HepG2 (cell line): ENCODE data around the gene RCCD1. TPM values are rescaled to one million over a fixed set of nuclear protein-coding genes. Genes with fewer than 3 reads are reported as not detected.

Experiments
- ATAC-seq: fragments of 200-7000 bp; cut with Tn5 transposase; 3 replicates; pipeline ENCODE4 v1.9.1; 2020; ENCODE audit warnings: mild to moderate bottlenecking, moderate library complexity
- Bru-seq: library from RNA; stranded (reverse); fragments of 400-500 nt; gene quantifications from one replicate; lab custom pipeline; 2021; lab: Mats Ljungman, UMichigan
- BruChase-seq, 2 experiments: library from RNA; stranded (reverse); fragments of 400-500 nt; gene quantifications; one replicate each; lab custom pipeline; 2021; lab: Mats Ljungman, UMichigan
- BruUV-seq: library from RNA; stranded (reverse); fragments of 400-500 nt; replicated peaks from 2 replicates; lab custom pipeline; 2021; lab: Mats Ljungman, UMichigan
- CTCF ChIA-PET: fragments of 300-600 bp; formaldehyde crosslinking; extraction: SDS; loops from one replicate; lab custom pipeline; 2021; ENCODE audit warnings: low total read pairs, inconsistent platforms, low intra/inter-chr PET ratio; lab: Yijun Ruan, JAX
- POLR2A ChIA-PET: fragments of 350-600 bp; sonication (Branson Sonifier 250); formaldehyde crosslinking; loops from one replicate; lab custom pipeline; 2020; ENCODE audit warnings: antibody characterized with exemption, inconsistent platforms; lab: Yijun Ruan, JAX
- DNase-seq: peaks from one replicate; pipeline ENCODE4 v3.0.0-alpha.2; 2015; ENCODE audit warnings: low spot score
- FAIRE-seq: peaks from 3 replicates; lab custom pipeline; 2011; peaks lifted over from hg19 to GRCh38; lab: Jason Lieb, UNC
- H2AFZ ChIP-seq: one replicate; pipeline ENCODE4 v1.6.1; 2011; ENCODE audit warnings: low read length, inconsistent platforms
- H3K27ac ChIP-seq: fragments of 300-600 bp; 3 replicates; pipeline ENCODE4 v1.8.0; 2011; ENCODE audit warnings: mixed run types, mild to moderate bottlenecking, mixed read lengths, low read length, inconsistent platforms; ENCODE audit not compliant: insufficient read depth; ENCODE audit errors: extremely low read length
- H3K27me3 ChIP-seq, 2 experiments: fragments of 200-600 bp in 1 of 2; 2 replicates in 1 of 2; 3 replicates in 1 of 2; pipeline versions ENCODE4 v1.6.0 to v1.8.0; 2011; ENCODE audit warnings: low read length in 2 of 2, mild to moderate bottlenecking in 2 of 2, moderate library complexity in 2 of 2, inconsistent platforms in 1 of 2; ENCODE audit not compliant: insufficient read depth in 2 of 2, control insufficient read depth in 1 of 2
- H3K36me3 ChIP-seq, 2 experiments: fragments of 200-600 bp in 1 of 2; replicated peaks in 1 of 2; 2 replicates in 1 of 2; 3 replicates in 1 of 2; pipeline versions ENCODE4 v1.5.1 to v1.8.0; 2011; ENCODE audit warnings: low read length in 2 of 2, inconsistent platforms in 1 of 2; ENCODE audit not compliant: insufficient read depth in 2 of 2, control insufficient read depth in 1 of 2
- H3K4me1 ChIP-seq: 2 replicates; pipeline ENCODE4 v1.5.1; 2012; ENCODE audit warnings: low read length, inconsistent platforms; ENCODE audit not compliant: insufficient read depth
- H3K4me2 ChIP-seq: 2 replicates; pipeline ENCODE4 v1.6.0; 2011; ENCODE audit warnings: low read depth, low read length, inconsistent platforms
- H3K4me3 ChIP-seq, 3 experiments: fragments of 200-600 bp in 1 of 3; sonication (generic), shearing (Covaris generic) in 1 of 3; replicated peaks in 1 of 3; 2 replicates each; pipeline ENCODE4 v1.5.1; 2011 to 2016; ENCODE audit warnings: low read length in 3 of 3, inconsistent platforms in 2 of 3, low read depth in 2 of 3, mild to moderate bottlenecking in 2 of 3, control low read depth in 1 of 3, mixed read lengths in 1 of 3; ENCODE audit not compliant: insufficient read depth in 1 of 3
- H3K79me2 ChIP-seq: one replicate; pipeline ENCODE4 v1.6.1; 2011; ENCODE audit warnings: low read length, inconsistent platforms; ENCODE audit not compliant: insufficient read depth
- H3K9ac ChIP-seq: 2 replicates; pipeline ENCODE4 v1.6.0; 2011; ENCODE audit warnings: mild to moderate bottlenecking, low read depth, low read length, inconsistent platforms; ENCODE audit not compliant: insufficient read depth
- H3K9me3 ChIP-seq: 2 replicates; pipeline ENCODE4 v1.5.1; 2012; ENCODE audit warnings: mild to moderate bottlenecking, low read length
- H4K20me1 ChIP-seq: 2 replicates; pipeline ENCODE4 v1.6.0; 2011; ENCODE audit warnings: inconsistent platforms, mild to moderate bottlenecking, low read length, moderate library complexity; ENCODE audit not compliant: insufficient read depth
- FOXC1 ChIP-seq: sonication (generic); formaldehyde crosslinking; IDR thresholded peaks from 2 replicates; pipeline ENCODE4 v1.8.0; 2022; ENCODE audit warnings: mild to moderate bottlenecking, missing genetic modification reagents, borderline replicate concordance
- MNT ChIP-seq: fragments of 450-650 bp; IDR thresholded peaks from 2 replicates; pipeline ENCODE4 v1.6.1; 2016
- PCBP1 ChIP-seq: fragments of 200-400 bp; formaldehyde crosslinking; IDR thresholded peaks from 2 replicates; pipeline ENCODE4 v1.6.1; 2017; ENCODE audit warnings: mild to moderate bottlenecking, low read depth, low read length, borderline replicate concordance
- PREB ChIP-seq: sonication (generic); formaldehyde crosslinking; IDR thresholded peaks from 2 replicates; pipeline ENCODE4 v1.4.0; 2020; ENCODE audit warnings: missing genetic modification reagents
- ZNF230 ChIP-seq: sonication (generic); formaldehyde crosslinking; IDR thresholded peaks from 2 replicates; pipeline ENCODE4 v1.4.0; 2020; ENCODE audit warnings: mild to moderate bottlenecking, missing genetic modification reagents
- ZNF574 ChIP-seq: sonication (generic); formaldehyde crosslinking; IDR thresholded peaks from 2 replicates; pipeline ENCODE4 v1.4.0; 2020; ENCODE audit warnings: missing genetic modification reagents
- ZNF598 ChIP-seq: sonication (generic); formaldehyde crosslinking; IDR thresholded peaks from 2 replicates; pipeline ENCODE4 v1.5.1; 2020; ENCODE audit warnings: mild to moderate bottlenecking, missing genetic modification reagents, borderline replicate concordance
- WGBS: methylation state at CpG from one replicate; pipeline ENCODE4 v1.1.6; 2017; ENCODE audit warnings: low lambda C conversion rate; 5-methylcytosine and 5-hydroxymethylcytosine counted together
- in situ Hi-C: cut with HindIII; loops from 2 replicates; pipeline ENCODE4 v1.10.0; 2017; ENCODE audit warnings: low pct_unique_long_range_greater_than_20kb; ENCODE audit not compliant: extremely low pct_ligation_motif_present
- intact Hi-C: fragments of 100-400 bp; cut with micrococcal nuclease; formaldehyde crosslinking; loops from one replicate; pipeline ENCODE4 v1.10.0; 2022; ENCODE audit not compliant: unreplicated experiment
- long read RNA-seq, 2 experiments: library from RNA in 1 of 2; library from polyadenylated mRNA in 1 of 2; stranded (forward) in 1 of 2; unstranded in 1 of 2; transcript quantifications; one replicate each; pipeline ENCODE4 v2.0.0, GENCODE V29; 2019 to 2022
- polyA minus RNA-seq, 3 experiments: library from RNA; depleted of rRNA, polyadenylated mRNA; stranded (reverse); fragments of >200 nt; gene quantifications; 2 replicates each; pipeline ENCODE4 v1.2.3, GENCODE V29; 2011; ENCODE audit warnings: low replicate concordance in 1 of 3
- polyA plus RNA-seq, 8 experiments: library from polyadenylated mRNA; depleted of rRNA in 3 of 8; stranded (reverse) in 7 of 8; unstranded in 1 of 8; fragments of >200 nt; fragmentation: Illumina TruSeq in 4 of 8; extraction: Trizol in 4 of 8; gene quantifications; 2 replicates each; pipeline versions ENCODE4 v1.2.1 to v1.2.3, GENCODE V29; 2011 to 2016; ENCODE audit warnings: low read depth in 4 of 8, missing spikeins in 1 of 8, mixed read lengths in 1 of 8; ENCODE audit not compliant: insufficient read depth in 1 of 8
- total RNA-seq, 5 experiments: library from RNA; depleted of rRNA; stranded (reverse); fragments of >200 nt; fragmentation: Illumina TruSeq; extraction: Trizol; gene quantifications; 2 replicates each; pipeline ENCODE4 v1.2.3, GENCODE V29; 2016; ENCODE audit warnings: low read depth in 1 of 5

The RCCD1 gene
- total RNA-seq (2016; rRNA removed; fragmentation: Illumina TruSeq; extraction: Trizol) (10.0 and 15.1 TPM in 2 replicates), polyA plus RNA-seq (2011; rRNA removed) (12.9 and 14.1 TPM in 2 replicates), polyA minus RNA-seq (2011; rRNA and poly(A)+ RNA removed; ENCODE audit: low replicate concordance) (5.9 and 24.5 TPM in 2 replicates), Bru-seq, nascent RNA (percentile 63 among the genes with signal in this experiment), BruChase-seq, experiment 1, labeled RNA remaining after a 6-hour chase (percentile 61 among the genes with signal in this experiment), BruChase-seq, experiment 2, labeled RNA remaining after a 2-hour chase (percentile 60 among the genes with signal in this experiment)
- 6.0 TPM in 2 replicates for total RNA-seq (2016; cell fraction: cytosol; rRNA removed; fragmentation: Illumina TruSeq; extraction: Trizol; ENCODE audit: low read depth)
- 9.7 and 17.0 TPM in 2 replicates for total RNA-seq (2016; cell fraction: insoluble cytoplasmic fraction; rRNA removed; fragmentation: Illumina TruSeq; extraction: Trizol)
- 7.6 and 8.9 TPM in 2 replicates for total RNA-seq (2016; cell fraction: membrane; rRNA removed; fragmentation: Illumina TruSeq; extraction: Trizol)
- total RNA-seq (2016; cell fraction: nucleus; rRNA removed; fragmentation: Illumina TruSeq; extraction: Trizol), result 9.4 and 11.4 TPM in 2 replicates
- 6.2 and 8.5 TPM in 2 replicates for polyA plus RNA-seq (2011; cell fraction: cytosol; rRNA removed)
- 61.8 and 71.8 TPM in 2 replicates for polyA plus RNA-seq (2011; cell fraction: nucleus; rRNA removed)
- polyA plus RNA-seq (2012), result 14.2 and 14.4 TPM in 2 replicates
- 2.2 and 3.1 TPM in 2 replicates for polyA plus RNA-seq (2016; cell fraction: cytosol; fragmentation: Illumina TruSeq; extraction: Trizol; ENCODE audit: low read depth)
- 11.9 and 21.8 TPM in 2 replicates for polyA plus RNA-seq (2016; cell fraction: insoluble cytoplasmic fraction; fragmentation: Illumina TruSeq; extraction: Trizol; ENCODE audit: low read depth)
- 5.0 and 5.7 TPM in 2 replicates for polyA plus RNA-seq (2016; cell fraction: membrane; fragmentation: Illumina TruSeq; extraction: Trizol; ENCODE audit: low read depth)
- 25.8 and 26.4 TPM in 2 replicates for polyA plus RNA-seq (2016; cell fraction: nucleus; fragmentation: Illumina TruSeq; extraction: Trizol; ENCODE audit: insufficient read depth, low read depth)
- 3.3 and 3.4 TPM in 2 replicates for polyA minus RNA-seq (2011; cell fraction: cytosol; rRNA and poly(A)+ RNA removed)
- 11.7 and 13.4 TPM in 2 replicates for polyA minus RNA-seq (2011; cell fraction: nucleus; rRNA and poly(A)+ RNA removed)
- long read RNA-seq, experiment 1, transcript RCCD1-201 (8 exons, 2,689 nt), result major isoform, 6 of 27 reads
- long read RNA-seq, experiment 1, partial matches to known transcripts, result 11 of 27 reads
- long read RNA-seq, experiment 1, other reads (novel, unspliced or antisense), result 9 of 27 reads
- long read RNA-seq, experiment 2, partial matches to known transcripts, result 2 of 14 reads
- long read RNA-seq, experiment 2, other reads (novel, unspliced or antisense), result 9 of 14 reads

- Histone ChIP-seq H4K20me1 (no peaks in the 10 kb centered on the region), H3K9me3 (no peaks in the 10 kb centered on the region), H3K9ac (peak within 1 kb of the TSS; percentile 97), H3K4me2 (peak within 1 kb of the TSS; percentile 83), H3K79me2 (peaks cover 9% of the 10 kb centered on the region), H3K27ac (peak within 1 kb of the TSS; percentile 97), H3K4me1 (peaks cover 11% of the 10 kb centered on the region), H3K4me3 (peak within 1 kb of the TSS; percentile 60 to 77 (median 65)), H2AFZ (no peak within 1 kb of the TSS), H3K36me3 (peaks cover 16 to 44% of the 10 kb centered on the region in 2 experiments; a peak in 4 of 5 replicates), H3K27me3 (no peaks in the 10 kb centered on the region)
- in situ Hi-C loops, result no loop called here
- TSS peak; percentile 83 for BruUV-seq
- ATAC-seq, result peak; percentile 95
- POLR2A ChIA-PET, result interaction anchor here (0.7 to 2.7 kb wide), 7 partner anchors 9 to 78 kb away, joined by 3 to 26 read pairs (median 6); partner anchors contain the start of genes HDDC3, MAN2A2 and UNC45A
- FAIRE-seq, result peak; percentile 95
- peak; percentile 94 for DNase-seq
- WGBS, result 4% methylated on average over 15 of the region's 69 CpGs
- CTCF ChIA-PET, result no interaction called here
- intact Hi-C loops, result loop anchor here (2.0 to 5.0 kb wide), 2 partner anchors 20 to 77 kb away; partner anchors contain the start of gene UNC45A
- TF ChIP-seq MNT, result peak; percentile 82
- TF ChIP-seq PREB (CRISPR knock-in tag), result no peak
- TF ChIP-seq ZNF574 (CRISPR knock-in tag), result peak; percentile 74
- peak; percentile 94 for TF ChIP-seq FOXC1 (CRISPR knock-in tag)
- TF ChIP-seq PCBP1, result no peak
- 0 out of 2 replicates have a peak, but pooled peaks have one; percentile 63 for TF ChIP-seq ZNF598
- no peak for TF ChIP-seq ZNF230 (CRISPR knock-in tag)
Observed at GRCh38 chr15:90954712-90955623, at the start of gene RCCD1. TSS of gene RCCD1 (plus strand) at chr15:90954884. CDS start at chr15:90956735, 1,851 bp downstream.
